Mesenteric fat pad (tissue), 1 donor: ENCODE data around the gene PSMD8. TPM values are rescaled to one million over a fixed set of nuclear protein-coding genes. Genes with fewer than 3 reads are reported as not detected.
"Not testable (repeated sequence)": the region's sequence is repeated elsewhere in the genome, so short reads cannot be mapped to it uniquely, and the experiment has no call there.

ENCODE experiments used
- DNase-seq: peaks from one replicate; pipeline ENCODE4 v3.0.0-alpha.2; 2020; ENCODE audit warnings: low spot score
- total RNA-seq: library from RNA; stranded (reverse); fragmentation: NEBNext Ultra II Directional; extraction: Animal tissue kit (Norgen Biotek cat#: 25700); gene quantifications from one replicate; pipeline ENCODE4 v1.2.1, GENCODE V29; 2021
- donor health status: DM: yes; HTN: yes; CAD: no.

The PSMD8 gene
- total RNA-seq, 1 donor from 2014 or later, result 288 TPM

- not testable (repeated sequence) for DNase-seq
Observed at GRCh38 chr19:38410407-38410806, 36.0 kb downstream of the PSMD8 start.

- DNase-seq, result no peak
Observed at GRCh38 chr19:38411041-38411712, 36.8 kb downstream of the PSMD8 start.

GRCh38 chr19:38411898-38412297 is 37.5 kb downstream of the PSMD8 start:
- not testable (repeated sequence) for DNase-seq

DNA sequence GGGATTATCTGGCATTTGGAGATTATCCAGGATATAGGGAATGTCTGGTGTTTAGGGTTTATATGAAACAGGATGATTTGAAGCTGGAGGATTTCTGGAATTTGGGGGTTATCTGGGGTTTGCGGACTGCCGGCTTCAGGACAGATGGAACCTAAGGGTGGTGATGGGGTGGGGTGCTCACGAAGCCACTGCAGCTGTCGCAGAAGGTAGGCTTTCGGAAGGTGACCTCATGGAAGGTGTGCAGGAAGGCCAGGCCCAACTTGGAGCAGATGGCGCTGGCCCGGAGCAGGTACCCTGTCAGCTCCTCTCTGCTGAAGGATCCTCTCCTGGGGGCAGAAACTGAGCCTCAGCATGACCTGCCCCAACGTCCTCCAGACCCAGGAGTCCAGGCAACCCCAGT is 38.1 kb downstream of the PSMD8 start:
- no peak for DNase-seq

DNA sequence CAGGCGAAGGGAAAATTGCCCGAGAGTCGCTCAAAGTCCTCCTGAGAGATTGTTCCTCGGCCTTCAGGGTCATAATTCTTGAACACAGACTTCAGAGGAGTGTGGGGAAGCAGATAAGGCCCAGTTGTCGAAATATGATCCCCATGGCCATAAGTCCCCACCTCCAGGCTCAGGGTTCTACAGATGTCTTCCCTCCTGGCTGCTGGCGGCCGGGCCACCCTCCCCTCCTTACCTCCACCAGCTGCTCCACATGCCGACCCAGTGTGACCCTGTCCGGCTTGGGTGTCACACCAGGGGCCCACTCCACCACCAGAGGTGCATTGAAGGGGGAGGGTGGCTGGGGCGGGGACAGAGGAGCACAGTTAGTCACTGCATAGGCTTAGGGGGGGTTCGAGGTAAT is 38.6 kb downstream of the PSMD8 start:
- no peak for DNase-seq

DNA sequence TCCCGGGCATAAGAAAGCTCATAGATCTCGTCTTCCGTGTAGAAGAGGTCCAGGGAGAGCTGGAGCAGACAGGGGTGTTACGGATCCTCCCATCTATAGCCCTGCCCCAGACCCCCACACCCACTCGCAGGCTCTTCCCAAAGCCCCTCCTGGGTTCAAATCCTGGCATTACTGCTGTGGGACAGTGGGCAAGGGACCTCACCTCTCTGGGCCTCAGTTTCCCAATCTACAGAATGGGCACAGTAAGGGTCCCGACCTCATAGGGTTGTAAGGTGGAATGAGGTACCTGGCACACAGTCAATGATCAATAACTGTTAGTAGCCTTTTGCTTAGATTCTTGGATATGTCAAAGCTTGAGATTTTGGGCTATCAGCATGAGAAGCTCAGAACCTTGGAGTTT is 39.0 kb downstream of the PSMD8 start:
- DNase-seq, result no peak

DNA sequence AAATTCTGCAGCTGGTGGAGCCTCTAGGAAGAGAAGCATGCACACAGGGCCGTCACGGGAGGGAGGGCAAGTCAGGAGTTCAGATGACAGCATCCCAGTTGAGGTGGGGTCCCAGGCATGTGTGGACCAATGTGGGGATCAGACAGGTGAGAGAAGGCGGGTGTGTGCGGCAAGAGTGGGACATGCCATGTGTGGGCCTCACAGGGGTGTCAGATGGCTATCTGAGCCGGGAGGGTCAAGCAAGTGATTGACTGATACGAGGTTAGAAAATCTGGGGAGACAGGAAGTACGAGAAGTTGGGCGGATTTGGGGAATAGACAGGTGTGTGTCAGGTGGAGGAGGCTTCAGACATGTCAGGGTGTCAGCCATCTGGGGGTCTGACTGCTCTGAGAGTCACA is 42.8 kb downstream of the PSMD8 start:
- DNase-seq, result no peak

GRCh38 chr19:38417544-38418506 is 43.5 kb downstream of the PSMD8 start:
- no peak for DNase-seq

DNA sequence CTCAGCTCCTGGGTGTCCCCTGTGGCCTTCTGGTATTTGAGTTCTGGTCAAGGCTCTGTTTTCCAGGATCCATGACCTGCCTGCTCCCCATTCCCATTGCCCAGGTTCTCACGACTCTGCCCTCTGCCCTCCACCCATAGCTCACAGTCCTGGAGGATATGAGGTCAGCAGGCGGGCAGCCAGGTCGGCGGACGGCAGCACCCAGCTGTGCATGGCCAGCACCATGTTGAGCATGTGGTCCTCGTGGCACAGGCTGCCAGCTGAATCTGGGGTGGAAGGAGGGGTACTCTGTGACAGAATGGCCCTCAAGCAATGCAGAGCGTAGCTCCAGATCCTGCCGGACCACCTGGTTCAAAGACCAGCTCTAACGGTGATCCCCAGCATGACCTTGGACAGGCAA is 46.6 kb downstream of the PSMD8 start:
- no peak for DNase-seq

GRCh38 chr19:38421856-38422255 is 47.5 kb downstream of the PSMD8 start:
- DNase-seq, result no peak

DNA sequence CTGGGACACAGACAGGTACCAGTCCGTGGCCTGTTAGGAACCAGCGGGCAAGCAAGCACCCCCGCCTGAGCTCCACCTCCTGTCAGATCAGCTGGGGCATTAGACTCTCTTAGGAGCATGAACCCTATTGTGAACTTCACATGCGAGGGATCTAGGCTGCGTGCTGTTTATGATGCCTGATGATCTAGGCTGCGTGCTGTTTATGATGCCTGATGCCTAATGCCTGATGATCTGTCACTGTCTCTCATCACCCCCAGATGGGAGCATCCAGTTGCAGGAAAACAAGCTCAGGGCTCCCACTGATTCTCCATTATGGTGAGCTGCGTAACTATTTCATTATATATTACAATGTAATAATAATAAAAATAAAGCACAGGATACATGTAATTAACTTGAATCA is 48.1 kb downstream of the PSMD8 start:
- no peak for DNase-seq

- DNase-seq, result no peak
Observed at GRCh38 chr19:38424272-38424671, 49.9 kb downstream of the PSMD8 start.

DNA sequence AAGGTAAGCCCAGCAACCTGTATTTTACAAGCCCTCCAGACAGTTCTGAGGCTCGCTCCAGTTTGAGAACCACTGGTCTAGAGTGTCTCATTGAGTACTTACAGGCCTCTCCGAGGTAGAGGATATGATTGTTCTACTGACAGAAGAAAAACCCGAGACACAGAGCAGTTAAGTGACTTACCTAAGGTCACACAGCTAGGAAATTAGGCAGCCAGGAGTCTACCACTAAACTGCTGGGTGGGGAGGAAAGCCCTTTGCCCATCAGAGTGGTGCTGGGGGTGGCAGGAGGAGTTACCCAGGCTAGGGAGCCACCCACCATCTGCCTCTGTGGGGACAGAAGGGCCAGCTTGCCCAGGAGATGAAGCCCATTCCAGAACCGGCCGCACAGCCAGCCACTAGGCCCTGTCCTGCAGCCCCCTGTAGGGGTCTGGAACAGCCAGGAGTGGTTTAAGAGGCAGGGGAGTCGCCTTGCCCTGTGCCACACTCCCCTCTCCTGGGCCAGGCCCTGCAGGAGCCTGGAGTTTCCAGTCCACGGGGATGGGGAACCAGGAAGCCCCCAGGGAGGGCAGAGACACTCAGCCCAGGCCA is 50.9 kb downstream of the PSMD8 start:
- DNase-seq, result no peak

GRCh38 chr19:38425810-38426466 is 51.6 kb downstream of the PSMD8 start, which contains the start of gene RASGRP4:
Gene RASGRP4, minus strand, starts transcription at chr19:38426219. Its CDS starts 128 bp downstream, at chr19:38426091.
- no peak for DNase-seq

DNA sequence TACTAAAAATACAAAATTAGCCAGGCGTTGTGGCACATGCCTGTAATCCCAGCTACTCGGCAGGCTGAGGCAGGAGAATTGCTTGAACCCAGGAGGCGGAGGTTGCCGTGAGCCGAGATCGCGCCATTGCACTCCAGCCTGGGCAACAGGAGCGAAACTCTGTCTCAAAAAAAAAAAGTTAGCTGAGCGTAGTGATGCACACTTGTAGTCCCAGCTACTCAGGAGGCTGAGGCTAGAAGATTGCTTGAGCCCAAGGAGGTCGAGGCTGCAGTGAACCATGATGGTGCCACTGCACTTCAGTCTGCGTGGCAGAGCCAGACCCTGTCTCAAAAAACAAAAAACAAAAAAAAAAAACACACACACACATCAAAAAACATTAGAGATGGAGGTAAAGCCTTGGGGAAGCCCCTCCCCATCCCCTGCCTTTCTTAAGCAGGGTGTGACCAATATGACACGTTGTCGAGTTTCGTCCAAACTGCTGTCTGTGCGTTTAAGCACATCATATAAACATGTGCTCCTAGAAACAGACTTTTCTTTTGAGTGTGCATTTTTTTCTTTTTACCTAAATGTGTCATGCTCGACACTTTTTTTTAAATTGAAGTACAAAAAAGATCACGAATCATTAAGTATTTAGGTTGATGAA is 52.8 kb downstream of the PSMD8 start:
- not testable (repeated sequence) for DNase-seq

GRCh38 chr19:38429055-38429810 is 54.9 kb downstream of the PSMD8 start:
- no peak for DNase-seq

- no peak for DNase-seq
Observed at GRCh38 chr19:38429811-38430156, 55.4 kb downstream of the PSMD8 start.

GRCh38 chr19:38430931-38431330 is 56.6 kb downstream of the PSMD8 start:
- no peak for DNase-seq

DNA sequence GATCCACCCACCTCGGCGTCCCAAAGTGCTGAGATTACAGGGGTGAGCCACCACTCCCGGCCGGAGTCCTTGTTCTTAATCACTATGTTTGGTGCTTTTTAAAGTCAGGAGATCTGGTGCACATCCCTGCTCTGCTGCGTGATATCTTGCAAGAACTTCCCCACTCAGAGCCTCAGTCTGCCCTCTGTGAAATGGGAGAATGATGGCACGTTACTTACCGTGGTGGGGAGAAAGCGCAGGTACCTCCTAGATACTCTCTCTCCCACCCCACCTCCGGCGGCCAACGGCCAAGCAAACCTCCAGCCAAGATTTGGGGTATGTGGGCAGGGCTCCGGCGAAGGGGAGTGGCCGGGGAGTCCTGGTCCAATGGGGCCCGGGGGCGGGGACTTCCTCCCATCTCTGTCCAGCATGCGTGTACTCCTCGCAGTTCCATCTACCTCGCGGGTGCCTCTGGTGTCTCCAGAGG is 58.9 kb downstream of the PSMD8 start, which contains the start of gene RYR1:
RYR1 (plus strand) TSS at position 424 of the 466 bp plus-strand sequence. CDS start 139 bp downstream, outside the sequence.
- DNase-seq, result no peak
